Stimulated activated CD8-positive, alpha-beta memory T cell treated with anti-CD3 and anti-CD28 coated beads, Interleukin-12 subunit alpha, Interleukin-12 subunit beta, amount 100 ng/mL, for 1 hour (primary cell): Measurements from ENCODE around the gene CALHM5.

Experiments
- DNase-seq: peaks from one replicate; pipeline ENCODE4 v3.0.0-alpha.2; 2020; ENCODE audit warnings: low read depth

The CALHM5 gene

GRCh38 chr6:116508527-116508926 lies 2.9 kb upstream of the CALHM5 start:
- DNase-seq, result no peak

- DNase-seq, result no peak
These were observed 696 bp downstream of the CALHM5 start for GRCh38 chr6:116512111-116512559.

DNA sequence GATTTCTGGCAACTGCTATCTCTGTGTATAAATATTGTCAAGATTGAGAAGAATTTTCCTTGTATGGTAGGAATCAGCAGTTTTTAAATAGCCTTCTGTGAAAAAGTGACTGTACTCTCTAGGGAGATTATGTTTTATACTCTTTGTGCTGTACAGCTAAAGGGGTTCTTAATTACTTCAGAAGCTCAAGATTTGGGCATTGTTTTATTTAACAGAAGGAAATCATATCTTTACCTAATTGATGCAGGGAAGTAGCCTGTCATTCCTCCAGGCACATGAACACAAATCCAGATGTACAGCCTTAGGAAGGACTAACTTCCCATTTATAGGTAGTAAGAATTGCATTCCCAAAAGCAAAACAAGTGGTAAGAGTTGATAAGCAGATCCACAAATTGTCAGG lies 1.3 kb downstream of the CALHM5 start:
- no peak for DNase-seq

GRCh38 chr6:116513224-116513875 lies 1.9 kb downstream of the CALHM5 start:
- DNase-seq, result no peak

- no peak for DNase-seq
These were observed 2.7 kb downstream of the CALHM5 start for GRCh38 chr6:116514111-116514510.

- DNase-seq, result no peak
These were observed 3.7 kb downstream of the CALHM5 start for GRCh38 chr6:116515141-116515540.

- no peak for DNase-seq
These were observed 7.4 kb downstream of the CALHM5 start for GRCh38 chr6:116518621-116519368.

DNA sequence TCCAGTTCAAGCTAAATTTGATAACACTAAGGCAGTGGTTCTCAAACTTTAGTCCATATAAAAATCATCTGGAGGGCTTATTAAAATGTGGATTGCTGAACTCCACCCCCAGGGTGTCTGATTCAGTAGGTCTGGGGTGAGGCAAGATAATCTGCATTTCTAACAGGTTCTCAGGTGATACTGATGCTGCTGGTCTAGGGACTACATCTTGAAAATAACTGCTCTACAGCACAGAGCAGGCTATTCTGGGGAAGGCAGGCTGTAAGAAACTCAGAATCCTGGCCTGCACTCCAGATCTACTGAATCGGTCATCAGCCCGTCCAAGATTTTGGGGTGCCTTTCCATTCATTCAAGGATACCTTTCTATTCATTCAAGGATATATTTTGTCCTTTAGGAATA lies 11.5 kb downstream of the CALHM5 start:
- no peak for DNase-seq

DNA sequence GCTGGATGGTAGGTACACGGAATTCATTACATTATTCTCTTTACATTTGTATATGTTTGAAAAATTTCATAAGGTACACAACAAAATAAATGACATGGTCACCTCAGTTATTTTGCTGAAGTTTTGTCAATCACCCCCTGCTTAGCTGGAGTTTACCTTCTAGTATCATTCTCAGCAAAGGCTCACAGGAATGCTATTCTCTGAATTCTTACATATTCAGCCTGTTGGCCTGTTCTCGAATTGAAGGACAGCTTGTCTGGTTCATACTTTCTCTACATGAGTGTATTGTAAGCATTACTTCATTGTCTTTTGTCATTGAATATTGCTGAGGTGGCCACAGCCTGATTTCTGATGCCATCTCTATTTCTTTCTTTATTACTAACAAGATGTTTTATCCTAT lies 12.8 kb downstream of the CALHM5 start:
- DNase-seq, result no peak

DNA sequence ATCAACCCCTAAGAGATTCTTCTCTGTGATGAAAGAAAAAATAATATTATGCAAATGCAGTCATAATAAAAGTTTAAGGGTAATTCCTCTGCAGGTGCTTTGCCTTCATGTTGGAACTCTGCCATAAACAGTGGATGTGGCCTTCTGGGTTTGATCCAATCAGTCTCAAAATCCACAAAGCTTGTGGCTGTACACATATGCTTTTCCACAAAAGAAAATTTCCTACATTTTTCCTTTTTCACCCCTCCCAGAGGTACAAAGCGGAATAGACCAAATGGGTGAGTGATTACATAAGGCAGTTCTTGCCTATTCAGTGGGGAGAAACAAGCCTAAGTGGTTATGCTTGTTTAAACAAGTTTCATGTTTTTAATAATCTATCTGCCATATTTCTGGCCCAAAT lies 16.7 kb downstream of the CALHM5 start:
- no peak for DNase-seq

- no peak for DNase-seq
These were observed 17.3 kb downstream of the CALHM5 start for GRCh38 chr6:116528780-116529179.

DNA sequence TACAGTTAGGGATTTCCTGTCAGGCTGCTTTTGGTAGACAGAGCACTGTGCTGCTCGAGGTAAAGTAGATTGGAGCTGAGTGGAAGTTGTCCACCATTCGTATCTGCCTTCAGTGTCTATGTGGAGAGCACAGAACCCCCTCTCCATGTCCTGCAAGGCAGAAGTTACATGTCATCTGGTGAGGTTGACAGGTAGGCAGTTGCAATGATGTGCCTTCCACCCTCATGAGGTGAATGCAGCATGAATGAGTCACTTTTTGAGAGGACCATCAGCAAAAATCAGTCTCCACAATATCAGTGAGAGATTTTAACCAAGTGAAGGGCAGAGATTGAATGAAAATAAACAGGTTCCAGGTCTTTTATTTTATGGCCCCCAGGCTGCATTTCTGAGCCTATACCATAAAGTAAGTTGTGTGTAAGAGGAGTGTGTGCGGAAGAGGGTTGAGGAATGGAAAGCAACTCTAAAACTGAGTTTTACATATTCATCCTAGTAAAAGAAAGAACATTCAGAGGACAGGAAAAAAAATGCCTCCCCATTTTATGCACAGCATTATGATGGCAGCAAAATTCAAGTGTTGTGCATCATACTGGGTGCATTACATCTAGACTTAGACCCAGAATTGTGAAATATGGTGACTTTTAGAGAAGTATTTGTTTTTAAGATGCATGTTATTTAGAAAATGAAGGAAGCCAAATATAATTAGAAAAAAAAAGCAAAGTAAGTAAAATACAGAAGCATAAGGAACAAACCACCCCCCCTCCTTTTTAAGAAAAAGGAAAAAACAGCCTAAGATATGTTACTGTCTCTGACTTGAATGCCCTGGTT lies 18.2 kb downstream of the CALHM5 start:
- no peak for DNase-seq

DNA sequence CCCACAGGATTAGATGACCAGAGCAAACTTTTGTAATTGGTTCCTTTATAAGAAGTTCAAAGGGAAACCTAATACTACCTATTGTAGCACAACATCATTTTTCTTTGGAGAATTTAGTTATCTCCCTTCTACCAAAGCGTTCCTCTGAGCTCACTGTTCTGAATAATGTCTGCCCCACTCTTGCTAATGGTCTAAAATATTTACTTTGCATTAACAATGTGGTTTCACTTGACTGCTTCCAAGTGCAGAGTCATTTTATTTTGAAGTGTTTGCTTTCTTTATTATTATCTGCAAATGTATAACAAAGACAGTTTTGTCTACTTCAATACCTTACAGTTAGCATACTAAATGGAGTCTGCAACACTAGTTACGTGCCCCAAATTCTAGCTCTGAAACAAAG lies 19.0 kb downstream of the CALHM5 start:
- no peak for DNase-seq

DNA sequence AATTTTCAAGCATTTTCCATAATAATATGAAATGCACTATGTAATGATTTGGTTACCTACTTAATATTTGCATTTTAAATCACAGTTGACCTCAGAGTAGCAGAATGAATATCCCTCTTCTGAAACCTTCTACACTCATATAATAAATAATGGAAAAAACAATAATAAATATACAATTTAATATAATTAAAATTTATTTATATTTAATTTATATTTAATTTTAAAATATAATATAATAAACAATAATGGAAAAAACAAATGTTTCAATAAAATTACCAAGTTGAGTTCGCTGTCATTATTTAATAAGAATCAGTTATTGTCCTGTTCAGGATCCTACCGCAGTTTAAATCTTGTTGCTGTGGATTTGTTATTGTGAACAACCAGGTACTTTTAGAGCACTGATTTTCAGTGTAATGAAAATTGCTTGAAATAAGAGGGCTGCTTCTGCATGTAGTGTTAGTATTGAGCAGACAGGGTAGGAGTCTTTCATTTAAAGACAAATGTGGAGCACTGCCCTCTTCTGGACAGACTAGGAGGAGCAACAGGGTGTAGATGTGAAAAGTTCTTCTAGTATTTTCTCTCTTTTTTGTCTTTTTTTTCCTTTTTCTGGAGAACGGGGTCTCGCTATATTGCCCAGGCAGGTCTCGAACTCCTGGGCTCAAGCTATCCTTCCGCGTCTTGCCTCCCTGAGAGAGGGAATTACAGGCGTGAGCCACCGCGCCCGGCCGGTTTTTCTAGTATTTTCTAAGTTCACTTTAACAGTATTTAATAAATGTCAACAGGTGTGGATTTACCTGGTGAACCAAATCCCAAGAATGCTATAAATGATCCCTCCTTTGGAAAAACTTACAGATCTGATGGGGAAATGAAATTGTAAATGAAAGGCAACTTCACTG lies 20.5 kb downstream of the CALHM5 start:
- peak; percentile 27 for DNase-seq

- DNase-seq, result no peak
These were observed 22.0 kb downstream of the CALHM5 start for GRCh38 chr6:116533233-116533957.

- no peak for DNase-seq
These were observed 23.7 kb downstream of the CALHM5 start for GRCh38 chr6:116535109-116535508.

GRCh38 chr6:116536216-116536621 lies 24.8 kb downstream of the CALHM5 start:
- DNase-seq, result no peak

- no peak for DNase-seq
These were observed 31.0 kb downstream of the CALHM5 start for GRCh38 chr6:116542426-116542825.

- DNase-seq, result no peak
These were observed 31.7 kb downstream of the CALHM5 start for GRCh38 chr6:116543149-116543548.

- no peak for DNase-seq
These were observed 34.2 kb downstream of the CALHM5 start, which contains the start of gene TRAPPC3L for GRCh38 chr6:116545651-116546050. Gene TRAPPC3L, minus strand, starts transcription at chr6:116545684. Its CDS starts 170 bp downstream, at chr6:116545514.

DNA sequence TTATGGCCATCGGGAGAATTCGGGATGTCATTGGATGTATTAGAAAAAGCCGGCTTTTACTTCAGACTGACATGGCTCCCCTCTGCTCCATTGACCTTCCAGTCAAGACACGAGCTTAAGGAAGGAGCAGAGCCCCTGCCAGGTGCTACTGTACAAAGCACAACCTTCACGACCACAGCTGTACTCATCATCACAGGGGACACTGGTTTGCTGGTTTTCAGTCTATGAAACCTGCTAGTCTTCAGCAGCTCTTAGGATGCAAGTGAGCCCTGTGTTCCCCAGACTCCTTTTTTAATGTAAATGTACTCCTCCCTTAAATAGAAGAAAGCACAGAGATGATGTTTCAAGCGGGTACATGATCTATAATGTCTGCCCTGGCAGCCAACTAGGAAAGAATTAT lies 35.9 kb downstream of the CALHM5 start:
- no peak for DNase-seq
